K562 (cell line): ENCODE measurements around the gene COL16A1. TPM values are rescaled to one million over a fixed set of nuclear protein-coding genes. Genes with fewer than 3 reads are reported as not detected.

ENCODE experiments used
- BMI1 ChIP-seq: fragments of 150-350 bp; IDR thresholded peaks from 2 replicates; pipeline ENCODE4 v1.6.1; 2014; ENCODE audit warnings: low read length
- CEBPG ChIP-seq, 3 experiments: fragments of 200-800 bp in 1 of 3; sonication (Bioruptor generic) in 1 of 3; sonication (generic) in 1 of 3; formaldehyde crosslinking in 1 of 3; IDR thresholded peaks in 2 of 3; conservative IDR thresholded peaks in 1 of 3; 2 replicates each; pipeline versions ENCODE4 v1.6.1 to v1.8.0; 2016 to 2022; ENCODE audit warnings: missing compliant biosample characterization in 2 of 3, missing genetic modification characterization in 2 of 3, mild to moderate bottlenecking in 1 of 3, missing genetic modification reagents in 1 of 3
- FOXK2 ChIP-seq, 2 experiments: fragments of 450-650 bp; IDR thresholded peaks in 1 of 2; conservative IDR thresholded peaks in 1 of 2; 2 replicates each; pipeline ENCODE4 v1.6.1; 2016; ENCODE audit warnings: low read depth in 2 of 2, mild to moderate bottlenecking in 1 of 2
- GABPB2 ChIP-seq: fragments of 250-450 bp; sonication (Bioruptor Pico); conservative IDR thresholded peaks from 2 replicates; pipeline ENCODE4 v1.5.1; 2021; ENCODE audit warnings: mild to moderate bottlenecking
- GTF2F1 ChIP-seq: IDR thresholded peaks from 2 replicates; pipeline ENCODE4 v1.6.1; 2011; ENCODE audit warnings: low read depth, low read length, improper control_type of control experiment
- JUN ChIP-seq, 2 experiments: sonication (generic) in 1 of 2; formaldehyde crosslinking in 1 of 2; IDR thresholded peaks; 2 replicates each; pipeline versions ENCODE4 v1.6.1 to v1.8.0; 2012 to 2022; ENCODE audit warnings: borderline replicate concordance in 2 of 2, mild to moderate bottlenecking in 2 of 2, improper control_type of control experiment in 1 of 2, low read depth in 1 of 2, low read length in 1 of 2, missing genetic modification reagents in 1 of 2
- MTA1 ChIP-seq: fragments of 450-650 bp; IDR thresholded peaks from 2 replicates; pipeline ENCODE4 v1.6.1; 2017; ENCODE audit warnings: borderline replicate concordance
- NFATC3 ChIP-seq: fragments of 450-650 bp; IDR thresholded peaks from 2 replicates; pipeline ENCODE4 v1.6.1; 2017; ENCODE audit warnings: mild to moderate bottlenecking
- RHOXF2B ChIP-seq: fragments of 250-450 bp; sonication (Bioruptor Pico); conservative IDR thresholded peaks from 2 replicates; pipeline ENCODE4 v1.5.1; 2021
- RUNX1 ChIP-seq: sonication (generic); IDR thresholded peaks from 2 replicates; pipeline ENCODE4 v1.6.1; 2016; ENCODE audit warnings: antibody characterized with exemption, low read depth
- SMARCB1 ChIP-seq: IDR thresholded peaks from 2 replicates; pipeline ENCODE4 v1.6.1; 2011; ENCODE audit warnings: improper control_type of control experiment, low read depth; ENCODE audit not compliant: insufficient read length
- SRSF1 ChIP-seq: fragments of 200-400 bp; formaldehyde crosslinking; IDR thresholded peaks from 2 replicates; pipeline ENCODE4 v1.6.1; 2017; ENCODE audit warnings: mild to moderate bottlenecking, low read depth, low read length, moderate library complexity
- YBX1 ChIP-seq: fragments of 450-650 bp; IDR thresholded peaks from 2 replicates; pipeline ENCODE4 v1.7.1; 2016; ENCODE audit warnings: mild to moderate bottlenecking
- ZNF224 ChIP-seq: sonication (generic); formaldehyde crosslinking; IDR thresholded peaks from 2 replicates; pipeline ENCODE4 v1.8.0; 2022; ENCODE audit warnings: mild to moderate bottlenecking, missing genetic modification reagents
- ZNF586 ChIP-seq: fragments of 450-650 bp; formaldehyde crosslinking; conservative IDR thresholded peaks from 2 replicates; pipeline ENCODE4 v1.4.0; 2020; ENCODE audit warnings: mild to moderate bottlenecking, moderate library complexity
- ZNF695 ChIP-seq: fragments of 450-650 bp; formaldehyde crosslinking; IDR thresholded peaks from 2 replicates; pipeline ENCODE4 v1.4.0; 2020; ENCODE audit warnings: mild to moderate bottlenecking, moderate library complexity
- polyA plus RNA-seq, 8 experiments: library from polyadenylated mRNA; depleted of rRNA in 4 of 8; stranded (reverse) in 5 of 8; unstranded in 3 of 8; fragments of >200 nt; fragmentation: Nextera tagmentation in 2 of 8; fragmentation: Illumina TruSeq in 1 of 8; extraction: Ambion mirVana in 2 of 8; extraction: Trizol in 1 of 8; gene quantifications; 2 replicates each; pipeline versions ENCODE4 v1.2.1 to v1.2.3, GENCODE V29; 2011 to 2014; ENCODE audit warnings: inconsistent platforms in 1 of 8, missing spikeins in 1 of 8
- total RNA-seq, 7 experiments: library from RNA; depleted of rRNA in 6 of 7; stranded (reverse); fragments of >200 nt in 6 of 7; fragmentation: Illumina TruSeq in 2 of 7; extraction: Trizol in 2 of 7; gene quantifications; 2 replicates each; pipeline versions ENCODE4 v1.2.1 to v1.2.3, GENCODE V29; 2011 to 2021; ENCODE audit warnings: low replicate concordance in 1 of 7
- TF ChIP-seq, protein P1 (sequence below): sonication (generic); formaldehyde crosslinking; IDR thresholded peaks from 2 replicates; pipeline ENCODE4 v1.8.0; 2022; ENCODE audit warnings: missing genetic modification reagents, mild to moderate bottlenecking, moderate library complexity, borderline replicate concordance
- TF ChIP-seq, protein P2 (sequence below), 3 experiments: fragments of 200-800 bp in 1 of 3; fragments of 250-450 bp in 1 of 3; fragments of 450-650 bp in 1 of 3; sonication (Bioruptor Pico) in 1 of 3; sonication (Bioruptor generic) in 1 of 3; formaldehyde crosslinking in 1 of 3; IDR thresholded peaks; 2 replicates each; pipeline versions ENCODE4 v1.6.1 to v1.8.0; 2016 to 2022; ENCODE audit warnings: mild to moderate bottlenecking in 2 of 3, missing genetic modification characterization in 2 of 3, missing compliant biosample characterization in 1 of 3, moderate library complexity in 1 of 3
- TF ChIP-seq, protein P3 (sequence below): sonication (generic); formaldehyde crosslinking; IDR thresholded peaks from 2 replicates; pipeline ENCODE4 v1.8.1; 2023; ENCODE audit warnings: mild to moderate bottlenecking, missing genetic modification reagents
- TF ChIP-seq, protein P4 (sequence below): fragments of 450-650 bp; formaldehyde crosslinking; IDR thresholded peaks from 2 replicates; pipeline ENCODE4 v1.4.0; 2020; ENCODE audit warnings: mild to moderate bottlenecking
- TF ChIP-seq, protein P5 (sequence below): fragments of 450-650 bp; formaldehyde crosslinking; IDR thresholded peaks from 2 replicates; pipeline ENCODE4 v1.4.0; 2020; ENCODE audit warnings: mild to moderate bottlenecking, moderate library complexity

Gene COL16A1
- total and polyA plus RNA-seq, 9 of the 15 experiments (the other 6 are each of a cell fraction or from before 2014, with no cell fraction given) = 0.11 to 0.60 (median 0.11) TPM; not detected in 6

DNA sequence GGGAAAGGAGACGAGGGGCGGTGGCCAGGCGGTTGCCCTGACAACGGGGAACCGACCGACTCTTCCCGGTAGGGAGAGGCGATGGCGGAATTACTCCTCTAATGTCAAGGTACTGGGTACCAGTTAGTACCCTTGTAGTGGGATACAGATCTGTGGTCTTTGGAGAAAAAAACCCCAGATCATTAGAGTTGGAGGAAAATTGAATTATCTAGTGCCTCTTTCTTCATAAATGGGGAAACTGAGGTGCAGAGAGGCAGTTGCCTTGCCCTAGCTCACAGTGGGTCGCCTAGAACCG lies 58.6 kb downstream of the COL16A1 start (continued):
- TF ChIP-seq SMARCB1 (no peak), RHOXF2B (CRISPR knock-in tag) (no peak), FOXK2 (conservative IDR thresholded peaks at IDR 0.05 in 1 of 2, IDR thresholded peaks at IDR 0.05 in 1 of 2; ENCODE audit: low read depth in 2 of 2) (no peak), SRSF1 (no peak), ZNF586 (no peak), GTF2F1 (no peak), NFATC3 (no peak), BMI1 (peak; percentile 95), RUNX1 (no peak), ZNF695 (no peak), JUN (IDR thresholded peaks at IDR 0.05; ENCODE audit: borderline replicate concordance, low read depth, low read length) (0 out of 2 replicates have a peak, but pooled peaks have one; percentile 54), JUN (CRISPR knock-in tag; IDR thresholded peaks at IDR 0.05; ENCODE audit: borderline replicate concordance) (no peak), CEBPG (CRISPR knock-in tag; IDR thresholded peaks at IDR 0.05) (peak; percentile 31; the same call in 1 of the 2 replicates), CEBPG (tag; conservative IDR thresholded peaks at IDR 0.05 in 1 of 2, IDR thresholded peaks at IDR 0.05 in 1 of 2) (no peak), YBX1 (no peak), GABPB2 (CRISPR knock-in tag) (no peak), ZNF224 (CRISPR knock-in tag) (no peak), MTA1 (no peak)
- TF ChIP-seq, protein P1, sequence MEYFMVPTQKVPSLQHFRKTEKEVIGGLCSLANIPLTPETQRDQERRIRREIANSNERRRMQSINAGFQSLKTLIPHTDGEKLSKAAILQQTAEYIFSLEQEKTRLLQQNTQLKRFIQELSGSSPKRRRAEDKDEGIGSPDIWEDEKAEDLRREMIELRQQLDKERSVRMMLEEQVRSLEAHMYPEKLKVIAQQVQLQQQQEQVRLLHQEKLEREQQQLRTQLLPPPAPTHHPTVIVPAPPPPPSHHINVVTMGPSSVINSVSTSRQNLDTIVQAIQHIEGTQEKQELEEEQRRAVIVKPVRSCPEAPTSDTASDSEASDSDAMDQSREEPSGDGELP (CRISPR knock-in tag) = no peak
- TF ChIP-seq, protein P2, sequence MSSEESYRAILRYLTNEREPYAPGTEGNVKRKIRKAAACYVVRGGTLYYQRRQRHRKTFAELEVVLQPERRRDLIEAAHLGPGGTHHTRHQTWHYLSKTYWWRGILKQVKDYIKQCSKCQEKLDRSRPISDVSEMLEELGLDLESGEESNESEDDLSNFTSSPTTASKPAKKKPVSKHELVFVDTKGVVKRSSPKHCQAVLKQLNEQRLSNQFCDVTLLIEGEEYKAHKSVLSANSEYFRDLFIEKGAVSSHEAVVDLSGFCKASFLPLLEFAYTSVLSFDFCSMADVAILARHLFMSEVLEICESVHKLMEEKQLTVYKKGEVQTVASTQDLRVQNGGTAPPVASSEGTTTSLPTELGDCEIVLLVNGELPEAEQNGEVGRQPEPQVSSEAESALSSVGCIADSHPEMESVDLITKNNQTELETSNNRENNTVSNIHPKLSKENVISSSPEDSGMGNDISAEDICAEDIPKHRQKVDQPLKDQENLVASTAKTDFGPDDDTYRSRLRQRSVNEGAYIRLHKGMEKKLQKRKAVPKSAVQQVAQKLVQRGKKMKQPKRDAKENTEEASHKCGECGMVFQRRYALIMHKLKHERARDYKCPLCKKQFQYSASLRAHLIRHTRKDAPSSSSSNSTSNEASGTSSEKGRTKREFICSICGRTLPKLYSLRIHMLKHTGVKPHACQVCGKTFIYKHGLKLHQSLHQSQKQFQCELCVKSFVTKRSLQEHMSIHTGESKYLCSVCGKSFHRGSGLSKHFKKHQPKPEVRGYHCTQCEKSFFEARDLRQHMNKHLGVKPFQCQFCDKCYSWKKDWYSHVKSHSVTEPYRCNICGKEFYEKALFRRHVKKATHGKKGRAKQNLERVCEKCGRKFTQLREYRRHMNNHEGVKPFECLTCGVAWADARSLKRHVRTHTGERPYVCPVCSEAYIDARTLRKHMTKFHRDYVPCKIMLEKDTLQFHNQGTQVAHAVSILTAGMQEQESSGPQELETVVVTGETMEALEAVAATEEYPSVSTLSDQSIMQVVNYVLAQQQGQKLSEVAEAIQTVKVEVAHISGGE (CRISPR knock-in tag; IDR thresholded peaks at IDR 0.05) = peak in 1 of 3 experiments; percentile 16; a peak in 1 of 6 replicates
- TF ChIP-seq, protein P3, sequence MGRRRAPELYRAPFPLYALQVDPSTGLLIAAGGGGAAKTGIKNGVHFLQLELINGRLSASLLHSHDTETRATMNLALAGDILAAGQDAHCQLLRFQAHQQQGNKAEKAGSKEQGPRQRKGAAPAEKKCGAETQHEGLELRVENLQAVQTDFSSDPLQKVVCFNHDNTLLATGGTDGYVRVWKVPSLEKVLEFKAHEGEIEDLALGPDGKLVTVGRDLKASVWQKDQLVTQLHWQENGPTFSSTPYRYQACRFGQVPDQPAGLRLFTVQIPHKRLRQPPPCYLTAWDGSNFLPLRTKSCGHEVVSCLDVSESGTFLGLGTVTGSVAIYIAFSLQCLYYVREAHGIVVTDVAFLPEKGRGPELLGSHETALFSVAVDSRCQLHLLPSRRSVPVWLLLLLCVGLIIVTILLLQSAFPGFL (CRISPR knock-in tag) = 0 out of 2 replicates have a peak, but pooled peaks have one; percentile 0
- TF ChIP-seq, protein P4, sequence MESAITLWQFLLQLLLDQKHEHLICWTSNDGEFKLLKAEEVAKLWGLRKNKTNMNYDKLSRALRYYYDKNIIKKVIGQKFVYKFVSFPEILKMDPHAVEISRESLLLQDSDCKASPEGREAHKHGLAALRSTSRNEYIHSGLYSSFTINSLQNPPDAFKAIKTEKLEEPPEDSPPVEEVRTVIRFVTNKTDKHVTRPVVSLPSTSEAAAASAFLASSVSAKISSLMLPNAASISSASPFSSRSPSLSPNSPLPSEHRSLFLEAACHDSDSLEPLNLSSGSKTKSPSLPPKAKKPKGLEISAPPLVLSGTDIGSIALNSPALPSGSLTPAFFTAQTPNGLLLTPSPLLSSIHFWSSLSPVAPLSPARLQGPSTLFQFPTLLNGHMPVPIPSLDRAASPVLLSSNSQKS (CRISPR knock-in tag) = no peak
- TF ChIP-seq, protein P5, sequence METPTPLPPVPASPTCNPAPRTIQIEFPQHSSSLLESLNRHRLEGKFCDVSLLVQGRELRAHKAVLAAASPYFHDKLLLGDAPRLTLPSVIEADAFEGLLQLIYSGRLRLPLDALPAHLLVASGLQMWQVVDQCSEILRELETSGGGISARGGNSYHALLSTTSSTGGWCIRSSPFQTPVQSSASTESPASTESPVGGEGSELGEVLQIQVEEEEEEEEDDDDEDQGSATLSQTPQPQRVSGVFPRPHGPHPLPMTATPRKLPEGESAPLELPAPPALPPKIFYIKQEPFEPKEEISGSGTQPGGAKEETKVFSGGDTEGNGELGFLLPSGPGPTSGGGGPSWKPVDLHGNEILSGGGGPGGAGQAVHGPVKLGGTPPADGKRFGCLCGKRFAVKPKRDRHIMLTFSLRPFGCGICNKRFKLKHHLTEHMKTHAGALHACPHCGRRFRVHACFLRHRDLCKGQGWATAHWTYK (CRISPR knock-in tag) = no peak
